Right lobe of liver (tissue), 6 donors: ENCODE data around the gene A2M. TPM values are rescaled to one million over a fixed set of nuclear protein-coding genes. Genes with fewer than 3 reads are reported as not detected.

Experiments
- ATAC-seq, 4 donors: fragments of 200-7000 bp; cut with Tn5 transposase; one replicate each; pipeline ENCODE4 v1.9.1; 2020; ENCODE audit warnings: mild to moderate bottlenecking in 4 of 4, moderate library complexity in 4 of 4
- DNase-seq, 3 donors: peaks; one replicate each; pipeline ENCODE4 v3.0.0-alpha.2; 2020
- H3K27ac ChIP-seq, 3 donors: fragments of 200-600 bp; one replicate each; pipeline ENCODE4 v1.8.0; 2022
- H3K27me3 ChIP-seq, 2 donors: fragments of 200-600 bp; one replicate each; pipeline ENCODE4 v1.8.0; 2022
- H3K36me3 ChIP-seq, 4 donors: fragments of 200-600 bp; sonication (generic) in 1 of 4; one replicate each; pipeline versions ENCODE4 v1.5.1 to v1.8.0; 2017 to 2022; ENCODE audit warnings: control low read depth in 1 of 4
- H3K4me1 ChIP-seq, 4 donors: fragments of 200-600 bp; sonication (generic) in 1 of 4; one replicate each; pipeline versions ENCODE4 v1.5.1 to v1.8.0; 2017 to 2022; ENCODE audit warnings: control low read depth in 1 of 4
- H3K4me3 ChIP-seq, 3 donors: fragments of 200-600 bp; one replicate each; pipeline ENCODE4 v1.8.0; 2022
- H3K9me3 ChIP-seq, 4 donors: fragments of 200-600 bp; sonication (generic) in 1 of 4; one replicate each; pipeline versions ENCODE4 v1.5.1 to v1.8.0; 2017 to 2022; ENCODE audit warnings: control low read depth in 1 of 4
- POLR2A ChIP-seq: fragments of 450-650 bp; IDR thresholded peaks from one replicate; pipeline ENCODE4 v1.6.1; 2017; ENCODE audit warnings: antibody characterized with exemption, mild to moderate bottlenecking
- whole genome bisulfite sequencing: methylation state at CpG from one replicate; pipeline ENCODE4 v1.1.6; 2018; ENCODE audit warnings: low coverage, low lambda C conversion rate; ENCODE audit not compliant: insufficient coverage; ENCODE audit errors: missing lambda C conversion rate; 5-methylcytosine and 5-hydroxymethylcytosine counted together
- intact Hi-C, 2 donors: fragments of 100-400 bp; cut with DNase I; formaldehyde crosslinking; loops; one replicate each; pipeline versions ENCODE4 v1.11.2 to v1.14.1; 2022
- total RNA-seq, 6 experiments: library from RNA; depleted of rRNA in 2 of 6; stranded (reverse); fragments of >200 nt in 2 of 6; fragmentation: NEBNext Ultra II Directional in 3 of 6; extraction: Animal tissue kit (Norgen Biotek cat#: 25700) in 3 of 6; gene quantifications; one replicate each; pipeline versions ENCODE4 v1.1.0 to v1.2.4, GENCODE V29; 2016 to 2023
- TF ChIP-seq, protein P1 (sequence below), 4 donors: fragments of 200-600 bp in 3 of 4; fragments of 450-650 bp in 1 of 4; IDR thresholded peaks; one replicate each; pipeline versions ENCODE4 v1.5.1 to v1.8.0; 2016 to 2022; ENCODE audit warnings: antibody characterized with exemption in 4 of 4, mild to moderate bottlenecking in 2 of 4
- donor health status: DM: no; HTN: yes; CAD: no.
- donor health status: DM: no; HTN: no; CAD: no.
- donor health status: DM: no; HTN: no; CAD: no.
- donor health status: DM: no; HTN: yes; CAD: no.
- donor health status: DM: no; HTN: yes; CAD: no.

The A2M gene
- total RNA-seq, 6 experiments from 2014 or later = 978 to 3,352 (median 2,507) TPM

DNA sequence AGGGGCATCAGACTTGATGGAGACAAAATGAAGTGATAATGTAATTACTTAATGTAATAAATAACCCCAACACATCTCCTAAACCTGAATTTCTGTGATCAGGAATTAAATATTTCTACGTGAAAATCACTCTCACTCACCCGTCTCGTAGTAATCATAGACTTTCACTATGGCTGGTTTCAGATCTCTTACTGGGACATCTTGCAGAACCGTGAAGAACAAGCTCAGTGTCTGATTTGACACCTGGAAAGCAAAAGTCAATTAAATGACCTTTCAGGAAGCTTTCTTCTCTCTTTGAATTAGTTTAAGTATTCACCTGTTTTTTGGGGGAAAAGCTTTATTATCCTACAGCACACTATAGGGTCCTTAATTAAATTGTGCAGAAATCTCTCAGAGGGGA lies 47.1 kb downstream of the A2M start:
- H3K4me3 ChIP-seq = no peak overlapping the region
- ATAC-seq (no peak), DNase-seq (no peak)
- 85% methylated on average over 4 of the region's 4 CpGs for WGBS
- peaks cover 15 to 67% (median 28%) of the 10 kb centered on the region in 4 donors for H3K36me3 ChIP-seq
- no peak overlapping the region for H3K27ac ChIP-seq
- intact Hi-C loops = no loop called here
- TF ChIP-seq POLR2A = no peak
- TF ChIP-seq, protein P1, sequence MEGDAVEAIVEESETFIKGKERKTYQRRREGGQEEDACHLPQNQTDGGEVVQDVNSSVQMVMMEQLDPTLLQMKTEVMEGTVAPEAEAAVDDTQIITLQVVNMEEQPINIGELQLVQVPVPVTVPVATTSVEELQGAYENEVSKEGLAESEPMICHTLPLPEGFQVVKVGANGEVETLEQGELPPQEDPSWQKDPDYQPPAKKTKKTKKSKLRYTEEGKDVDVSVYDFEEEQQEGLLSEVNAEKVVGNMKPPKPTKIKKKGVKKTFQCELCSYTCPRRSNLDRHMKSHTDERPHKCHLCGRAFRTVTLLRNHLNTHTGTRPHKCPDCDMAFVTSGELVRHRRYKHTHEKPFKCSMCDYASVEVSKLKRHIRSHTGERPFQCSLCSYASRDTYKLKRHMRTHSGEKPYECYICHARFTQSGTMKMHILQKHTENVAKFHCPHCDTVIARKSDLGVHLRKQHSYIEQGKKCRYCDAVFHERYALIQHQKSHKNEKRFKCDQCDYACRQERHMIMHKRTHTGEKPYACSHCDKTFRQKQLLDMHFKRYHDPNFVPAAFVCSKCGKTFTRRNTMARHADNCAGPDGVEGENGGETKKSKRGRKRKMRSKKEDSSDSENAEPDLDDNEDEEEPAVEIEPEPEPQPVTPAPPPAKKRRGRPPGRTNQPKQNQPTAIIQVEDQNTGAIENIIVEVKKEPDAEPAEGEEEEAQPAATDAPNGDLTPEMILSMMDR (IDR thresholded peaks at IDR 0.05) = no peak
- H3K9me3 ChIP-seq = no peaks in the 10 kb centered on the region
- H3K27me3 ChIP-seq = no peaks in the 10 kb centered on the region
- H3K4me1 ChIP-seq = peaks cover 0 to 71% (median 12%) of the 10 kb centered on the region in 4 donors

DNA sequence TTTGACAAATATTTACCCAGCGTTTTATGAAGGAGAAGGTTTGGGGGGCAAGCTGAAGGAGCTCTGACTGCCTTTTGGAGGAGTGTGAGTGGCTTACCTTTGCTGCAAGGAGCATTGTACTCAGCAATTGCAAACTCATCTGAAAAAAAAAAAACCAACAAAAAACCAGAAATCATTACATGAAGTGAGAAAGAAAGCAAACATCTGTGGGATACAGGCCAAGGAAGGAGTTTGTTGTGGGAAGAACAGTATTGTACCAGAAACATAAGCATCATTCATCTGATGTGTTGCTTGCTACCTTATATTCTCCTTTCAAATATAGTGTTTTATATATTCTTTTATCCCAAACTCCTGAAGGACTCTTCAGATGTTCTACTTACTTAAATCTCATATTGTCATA lies 47.6 kb downstream of the A2M start:
- H3K4me3 ChIP-seq = no peak overlapping the region
- H3K27me3 ChIP-seq = no peaks in the 10 kb centered on the region
- DNase-seq (no peak), ATAC-seq (no peak)
- no peak overlapping the region for H3K27ac ChIP-seq
- WGBS = 58% methylated on average over 1 of the region's 1 CpG
- H3K4me1 ChIP-seq = peaks cover 0 to 69% (median 11%) of the 10 kb centered on the region in 4 donors
- no peaks in the 10 kb centered on the region for H3K9me3 ChIP-seq
- TF ChIP-seq, protein P1 (IDR thresholded peaks at IDR 0.05) = no peak
- no peak for TF ChIP-seq POLR2A
- intact Hi-C loops = no loop called here
- peaks cover 12 to 62% (median 28%) of the 10 kb centered on the region in 4 donors for H3K36me3 ChIP-seq

DNA sequence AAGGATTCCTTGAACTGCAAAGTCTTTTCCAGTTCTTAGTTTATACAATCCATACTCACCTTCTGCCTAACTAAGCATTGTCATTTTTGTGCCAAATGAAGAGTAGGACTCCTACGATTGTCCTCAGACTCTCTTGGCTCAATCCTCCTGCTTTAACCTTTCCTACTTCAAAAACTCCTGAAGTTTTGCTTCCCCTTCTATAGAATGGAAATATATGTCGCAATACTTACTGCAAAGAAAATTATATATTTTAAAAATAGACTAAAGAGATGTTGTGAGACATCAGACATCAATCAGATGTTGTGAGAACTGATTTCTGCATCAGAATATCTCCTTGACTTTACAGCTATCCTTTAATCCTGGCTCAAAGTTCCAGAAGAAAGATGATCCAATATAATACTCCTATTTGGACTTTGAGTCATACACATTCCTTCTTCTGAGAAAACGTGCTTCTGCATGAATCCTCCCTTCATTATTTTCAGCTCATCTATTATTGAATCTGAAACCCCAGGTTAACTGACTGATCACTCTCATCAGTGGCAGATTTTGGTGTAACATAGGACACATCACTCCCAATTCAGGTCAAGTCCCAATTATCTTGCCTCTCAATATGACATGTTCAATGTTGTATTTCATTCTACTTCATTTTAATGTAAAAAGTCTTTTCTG lies 48.8 kb downstream of the A2M start:
- peaks cover 0 to 58% (median 6%) of the 10 kb centered on the region in 4 donors for H3K4me1 ChIP-seq
- H3K27me3 ChIP-seq = no peaks in the 10 kb centered on the region
- 48% methylated on average over 3 of the region's 3 CpGs for WGBS
- DNase-seq = no peak
- no peak overlapping the region for H3K4me3 ChIP-seq
- ATAC-seq = no peak
- H3K9me3 ChIP-seq = no peaks in the 10 kb centered on the region
- TF ChIP-seq, protein P1 (IDR thresholded peaks at IDR 0.05) = no peak
- TF ChIP-seq POLR2A = no peak
- intact Hi-C loops = no loop called here
- peak overlapping the region in 1 of 3 donors; percentile 100 for H3K27ac ChIP-seq
- peaks cover 2 to 52% (median 25%) of the 10 kb centered on the region in 4 donors for H3K36me3 ChIP-seq

DNA sequence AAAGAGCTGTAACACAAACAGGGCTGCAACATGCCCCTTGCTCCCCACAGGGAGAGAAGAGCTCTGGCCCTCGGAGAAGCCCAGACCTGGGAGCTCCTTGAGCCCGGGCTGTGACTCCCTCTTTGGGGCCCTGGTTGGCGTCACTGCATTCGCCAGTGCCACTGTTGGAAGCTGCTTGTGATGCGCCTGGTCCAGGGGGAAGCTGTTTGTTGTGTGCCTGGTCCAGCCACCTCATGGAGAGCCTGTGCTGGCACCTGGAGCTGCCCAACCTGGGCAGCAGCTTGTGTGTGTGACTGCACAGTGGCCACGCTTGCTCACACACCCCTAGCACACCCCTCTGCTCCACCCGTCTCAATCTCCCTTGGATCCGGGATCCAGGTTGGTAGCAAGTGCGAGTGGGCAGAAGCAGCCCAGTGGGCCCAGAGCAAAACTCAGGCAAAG lies 49.5 kb downstream of the A2M start:
- no peak overlapping the region for H3K4me3 ChIP-seq
- no peaks in the 10 kb centered on the region for H3K27me3 ChIP-seq
- peaks cover 0 to 45% (median 23%) of the 10 kb centered on the region in 4 donors for H3K36me3 ChIP-seq
- TF ChIP-seq POLR2A = peak; percentile 38
- TF ChIP-seq, protein P1 (IDR thresholded peaks at IDR 0.05) = no peak
- DNase-seq (peak; percentile 31 to 70 (median 51)), ATAC-seq (peak in 3 of 4 donors; percentile 4 to 23 (median 8))
- peak overlapping the region in 1 of 3 donors; percentile 100 for H3K27ac ChIP-seq
- WGBS = 33% methylated on average over 1 of the region's 9 CpGs
- H3K4me1 ChIP-seq = peaks cover 0 to 51% (median 6%) of the 10 kb centered on the region in 4 donors
- intact Hi-C loops = no loop called here
- H3K9me3 ChIP-seq = no peaks in the 10 kb centered on the region
